Activated naive CD8-positive, alpha-beta T cell treated with anti-CD3 and anti-CD28 coated beads, Interleukin-2, amount 50 U/mL, for 16 hours (primary cell): ENCODE data around the gene CFAP410.

Experiments used
- DNase-seq: peaks from one replicate; pipeline ENCODE4 v3.0.0-alpha.2; 2020; ENCODE audit warnings: low read depth, low spot score

Gene CFAP410

GRCh38 chr21:44299085-44299457 is 40.1 kb downstream of the CFAP410 start:
- no peak for DNase-seq

- no peak for DNase-seq
Measured at GRCh38 chr21:44298301-44298700, 40.9 kb downstream of the CFAP410 start.

- peak; percentile 34 for DNase-seq
Measured at GRCh38 chr21:44297525-44298290, 41.5 kb downstream of the CFAP410 start.

GRCh38 chr21:44296916-44297315 is 42.3 kb downstream of the CFAP410 start:
- DNase-seq = no peak

GRCh38 chr21:44296103-44296519 is 43.1 kb downstream of the CFAP410 start:
- no peak for DNase-seq

GRCh38 chr21:44295646-44296045 is 43.5 kb downstream of the CFAP410 start:
- no peak for DNase-seq

GRCh38 chr21:44295163-44295573 is 44.0 kb downstream of the CFAP410 start:
- DNase-seq = no peak

GRCh38 chr21:44294391-44295162 is 44.6 kb downstream of the CFAP410 start:
- DNase-seq = no peak

- no peak for DNase-seq
Measured at GRCh38 chr21:44293551-44294231, 45.5 kb downstream of the CFAP410 start.

GRCh38 chr21:44292812-44293195 is 46.4 kb downstream of the CFAP410 start:
- DNase-seq = no peak

- no peak for DNase-seq
Measured at GRCh38 chr21:44291936-44292811, 47.0 kb downstream of the CFAP410 start.

- no peak for DNase-seq
Measured at GRCh38 chr21:44291078-44291935, 47.9 kb downstream of the CFAP410 start.

- no peak for DNase-seq
Measured at GRCh38 chr21:44290327-44291077, 48.7 kb downstream of the CFAP410 start.

GRCh38 chr21:44289381-44290010 is 49.7 kb downstream of the CFAP410 start:
- no peak for DNase-seq

GRCh38 chr21:44288251-44289110 is 50.7 kb downstream of the CFAP410 start:
- no peak for DNase-seq

GRCh38 chr21:44286716-44287632 is 52.2 kb downstream of the CFAP410 start:
- no peak for DNase-seq

GRCh38 chr21:44286086-44286715 is 53.0 kb downstream of the CFAP410 start:
- no peak for DNase-seq
